ENCODE results near the gene SHISA8.

SHISA8 gene

DNA sequence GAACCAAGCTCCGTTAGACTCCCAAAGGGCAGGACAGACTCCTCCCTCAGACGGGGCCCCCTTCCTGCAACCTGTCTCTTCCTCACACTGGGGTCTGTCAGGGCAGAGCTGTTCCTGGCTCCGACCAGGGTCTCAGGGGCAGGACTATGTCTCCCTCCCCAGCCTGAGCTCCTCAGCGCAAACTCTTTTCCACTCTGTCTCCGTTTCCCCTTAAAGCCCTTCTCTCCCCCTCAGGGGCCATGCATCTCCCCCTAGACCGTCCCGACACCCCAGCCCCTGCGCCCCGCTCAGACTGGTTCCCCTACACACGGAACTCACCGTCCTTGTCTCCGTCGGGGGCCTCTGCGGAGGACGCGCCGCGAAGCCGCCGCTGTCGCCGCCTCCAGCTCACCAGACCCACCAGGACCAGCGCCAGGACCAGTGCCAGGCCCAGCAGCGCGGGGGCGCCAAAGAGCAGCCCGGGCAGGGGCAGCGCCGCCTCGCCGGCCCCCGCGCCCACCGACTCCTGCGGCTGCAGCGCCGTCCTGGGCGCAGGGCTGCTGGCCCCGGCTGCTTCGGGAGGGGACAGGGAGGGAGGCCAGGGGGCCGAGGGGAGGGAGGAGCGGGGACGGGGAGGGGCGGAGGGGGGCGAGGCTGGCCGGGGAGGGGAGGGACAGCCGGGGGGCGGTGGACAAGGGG, 11.0 kb upstream of the SHISA8 start:
- DNase-seq (ENCODE audit: low spot score), result no peak
- Histone ChIP-seq H3K4me3 (peak overlapping the region; percentile 65), H3K27ac (no peak overlapping the region)
- TF ChIP-seq, protein P1, sequence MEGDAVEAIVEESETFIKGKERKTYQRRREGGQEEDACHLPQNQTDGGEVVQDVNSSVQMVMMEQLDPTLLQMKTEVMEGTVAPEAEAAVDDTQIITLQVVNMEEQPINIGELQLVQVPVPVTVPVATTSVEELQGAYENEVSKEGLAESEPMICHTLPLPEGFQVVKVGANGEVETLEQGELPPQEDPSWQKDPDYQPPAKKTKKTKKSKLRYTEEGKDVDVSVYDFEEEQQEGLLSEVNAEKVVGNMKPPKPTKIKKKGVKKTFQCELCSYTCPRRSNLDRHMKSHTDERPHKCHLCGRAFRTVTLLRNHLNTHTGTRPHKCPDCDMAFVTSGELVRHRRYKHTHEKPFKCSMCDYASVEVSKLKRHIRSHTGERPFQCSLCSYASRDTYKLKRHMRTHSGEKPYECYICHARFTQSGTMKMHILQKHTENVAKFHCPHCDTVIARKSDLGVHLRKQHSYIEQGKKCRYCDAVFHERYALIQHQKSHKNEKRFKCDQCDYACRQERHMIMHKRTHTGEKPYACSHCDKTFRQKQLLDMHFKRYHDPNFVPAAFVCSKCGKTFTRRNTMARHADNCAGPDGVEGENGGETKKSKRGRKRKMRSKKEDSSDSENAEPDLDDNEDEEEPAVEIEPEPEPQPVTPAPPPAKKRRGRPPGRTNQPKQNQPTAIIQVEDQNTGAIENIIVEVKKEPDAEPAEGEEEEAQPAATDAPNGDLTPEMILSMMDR (IDR thresholded peaks at IDR 0.05), result peak; percentile 26

GRCh38 chr22:41923595-41924276, 8.9 kb upstream of the SHISA8 start:
- no peak for DNase-seq (ENCODE audit: low spot score)
- Histone ChIP-seq H3K4me3 (no peak overlapping the region), H3K27ac (no peak overlapping the region)
- TF ChIP-seq, protein P1 (IDR thresholded peaks at IDR 0.05), result no peak

- TF ChIP-seq, protein P1 (IDR thresholded peaks at IDR 0.05), result no peak
- Histone ChIP-seq H3K27ac (no peak overlapping the region), H3K4me3 (no peak overlapping the region)
- no peak for DNase-seq (ENCODE audit: low spot score)
Observed at GRCh38 chr22:41922940-41923594, 8.2 kb upstream of the SHISA8 start.

GRCh38 chr22:41922328-41922727, 7.5 kb upstream of the SHISA8 start:
- TF ChIP-seq, protein P1 (IDR thresholded peaks at IDR 0.05), result no peak
- DNase-seq (ENCODE audit: low spot score), result no peak

GRCh38 chr22:41920271-41920976, 5.5 kb upstream of the SHISA8 start:
- DNase-seq (ENCODE audit: low spot score), result no peak
- TF ChIP-seq, protein P1 (IDR thresholded peaks at IDR 0.05), result no peak
- Histone ChIP-seq H3K27ac (no peak overlapping the region), H3K4me3 (peak overlapping the region; percentile 67)

More at GRCh38 chr22:41922328-41922727, 7.5 kb upstream of the SHISA8 start:
- Histone ChIP-seq H3K27ac (no peak overlapping the region), H3K4me3 (no peak overlapping the region)

GRCh38 chr22:41919357-41920224, 4.7 kb upstream of the SHISA8 start:
- no peak for DNase-seq (ENCODE audit: low spot score)
- TF ChIP-seq, protein P1 (IDR thresholded peaks at IDR 0.05), result no peak
- H3K4me3 ChIP-seq, result peak overlapping the region; percentile 67
- H3K27ac ChIP-seq, result no peak overlapping the region
